Activated CD8-positive, alpha-beta memory T cell treated with anti-CD3 and anti-CD28 coated beads for 24 hours (primary cell): ENCODE data around the gene SMYD5.
"Not testable (repeated sequence)": the region's sequence is repeated elsewhere in the genome, so short reads cannot be mapped to it uniquely, and the experiment has no call there.

Experiments used
- DNase-seq: peaks from one replicate; pipeline ENCODE4 v3.0.0-alpha.2; 2020

Gene SMYD5

GRCh38 chr2:73262108-73262651, 48.1 kb downstream of the SMYD5 start:
- no peak for DNase-seq

- DNase-seq, result not testable (repeated sequence)
Measured at GRCh38 chr2:73262691-73263429, 48.8 kb downstream of the SMYD5 start.

GRCh38 chr2:73263540-73264331, 49.7 kb downstream of the SMYD5 start:
- DNase-seq, result no peak

GRCh38 chr2:73264332-73264606, 50.2 kb downstream of the SMYD5 start:
- no peak for DNase-seq

- DNase-seq, result no peak
Measured at GRCh38 chr2:73264783-73265182, 50.7 kb downstream of the SMYD5 start.

- DNase-seq, result no peak
Measured at GRCh38 chr2:73265298-73266060, 51.4 kb downstream of the SMYD5 start.

GRCh38 chr2:73266061-73266901, 52.2 kb downstream of the SMYD5 start:
- no peak for DNase-seq

GRCh38 chr2:73267008-73267407, 53.0 kb downstream of the SMYD5 start:
- no peak for DNase-seq

- DNase-seq, result no peak
Measured at GRCh38 chr2:73268366-73268829, 54.4 kb downstream of the SMYD5 start.

GRCh38 chr2:73268830-73269685, 55.0 kb downstream of the SMYD5 start:
- peak; percentile 87 for DNase-seq

GRCh38 chr2:73269686-73270465, 55.8 kb downstream of the SMYD5 start:
- DNase-seq, result no peak

GRCh38 chr2:73272270-73272669, 58.2 kb downstream of the SMYD5 start:
- DNase-seq, result no peak
